Measurements from ENCODE around the gene RAD51B. TPM values are rescaled to one million over a fixed set of nuclear protein-coding genes. Genes with fewer than 3 reads are reported as not detected.

Gene RAD51B
- total and polyA plus RNA-seq, 2 of the 13 experiments (the other 11 are each of a cell fraction or from before 2014, with no cell fraction given), result 7.0 to 9.5 TPM

GRCh38 chr14:68684466-68685418 lies 865.2 kb downstream of the RAD51B start (continued):
- TF ChIP-seq ZNF318 (CRISPR knock-in tag; IDR thresholded peaks at IDR 0.05), result no peak
- TF ChIP-seq NFKB2 (CRISPR knock-in tag; IDR thresholded peaks at IDR 0.05; ENCODE audit: borderline replicate concordance), result no peak
- no peak for TF ChIP-seq ZNF225 (CRISPR knock-in tag; IDR thresholded peaks at IDR 0.05)
- no peak for TF ChIP-seq NR2F2 (IDR thresholded peaks at IDR 0.05; ENCODE audit: borderline replicate concordance, low read depth)
- no peak for TF ChIP-seq HOXA5 (CRISPR knock-in tag; IDR thresholded peaks at IDR 0.05)
- no peak for TF ChIP-seq ZNF563 (CRISPR knock-in tag; IDR thresholded peaks at IDR 0.05)

All from HepG2 (cell line).